Measurements from ENCODE around the gene LGALS8.
"Not testable (repeated sequence)": the region's sequence is repeated elsewhere in the genome, so short reads cannot be mapped to it uniquely, and the experiment has no call there.

LGALS8 gene

GRCh38 chr1:236523704-236524141, at the start of gene LGALS8:
Gene LGALS8 (plus strand): TSS chr1:236523982. CDS start chr1:236526071, 2,089 bp downstream.
- peak; percentile 70 for DNase-seq

GRCh38 chr1:236476019-236476418, 47.8 kb upstream of the LGALS8 start:
- DNase-seq: no peak

- no peak for DNase-seq
Measured at GRCh38 chr1:236480758-236481436, 42.9 kb upstream of the LGALS8 start.

GRCh38 chr1:236484310-236484971, 39.3 kb upstream of the LGALS8 start:
- DNase-seq: no peak

- no peak for DNase-seq
Measured at GRCh38 chr1:236486356-236487002, 37.3 kb upstream of the LGALS8 start.

- not testable (repeated sequence) for DNase-seq
Measured at GRCh38 chr1:236489161-236489560, 34.6 kb upstream of the LGALS8 start.

- DNase-seq: peak; percentile 41
Measured at GRCh38 chr1:236489710-236490377, 33.9 kb upstream of the LGALS8 start.

GRCh38 chr1:236491469-236492136, 32.2 kb upstream of the LGALS8 start:
- no peak for DNase-seq

- no peak for DNase-seq
Measured at GRCh38 chr1:236492378-236492777, 31.4 kb upstream of the LGALS8 start.

GRCh38 chr1:236494082-236494481, 29.7 kb upstream of the LGALS8 start:
- no peak for DNase-seq

- DNase-seq: no peak
Measured at GRCh38 chr1:236494586-236495466, 29.0 kb upstream of the LGALS8 start.

- peak; percentile 27 for DNase-seq
Measured at GRCh38 chr1:236495467-236496112, 28.2 kb upstream of the LGALS8 start.

GRCh38 chr1:236497908-236498307, 25.9 kb upstream of the LGALS8 start:
- no peak for DNase-seq

GRCh38 chr1:236501093-236501492, 22.7 kb upstream of the LGALS8 start:
- no peak for DNase-seq

GRCh38 chr1:236502579-236502971, 21.2 kb upstream of the LGALS8 start:
- no peak for DNase-seq

GRCh38 chr1:236502972-236503639, 20.7 kb upstream of the LGALS8 start:
- no peak for DNase-seq

GRCh38 chr1:236504338-236504737, 19.4 kb upstream of the LGALS8 start:
- not testable (repeated sequence) for DNase-seq

- DNase-seq: no peak
Measured at GRCh38 chr1:236507022-236507700, 16.6 kb upstream of the LGALS8 start.

- no peak for DNase-seq
Measured at GRCh38 chr1:236508593-236509027, 15.2 kb upstream of the LGALS8 start.

- no peak for DNase-seq
Measured at GRCh38 chr1:236509203-236509602, 14.6 kb upstream of the LGALS8 start.

Data from SHP77 treated with DMSO at 0.1 percent for 48 hours (cell line).